Neural cell (in vitro differentiated cells): ENCODE measurements around the gene LRRN4CL. TPM values are rescaled to one million over a fixed set of nuclear protein-coding genes. Genes with fewer than 3 reads are reported as not detected.

Experiments
- H2AFZ ChIP-seq: fragments of 200-600, 300-800 bp; sonication (generic), shearing (Covaris generic); 2 replicates; pipeline ENCODE4 v1.6.0; 2014; ENCODE audit warnings: low read depth, mild to moderate bottlenecking, antibody characterized with exemption, low read length, moderate library complexity
- H3F3A ChIP-seq: fragments of 200-600 bp; shearing (Covaris generic); 2 replicates; pipeline ENCODE4 v1.6.1; 2016; ENCODE audit warnings: mild to moderate bottlenecking, moderate library complexity, mixed read lengths, antibody characterized with exemption, low read length; ENCODE audit not compliant: insufficient read depth, poor library complexity, severe bottlenecking
- H3K27ac ChIP-seq: fragments of 200-600, 300-800 bp; sonication (generic), shearing (Covaris generic); 2 replicates; pipeline ENCODE4 v1.5.1; 2014; ENCODE audit warnings: mild to moderate bottlenecking, low read length, moderate library complexity
- H3K27me3 ChIP-seq: fragments of 300-800, 200-600 bp; sonication (generic), shearing (Covaris generic); 2 replicates; pipeline ENCODE4 v1.6.0; 2014; ENCODE audit warnings: mild to moderate bottlenecking, low read depth, low read length, moderate library complexity; ENCODE audit not compliant: insufficient read depth
- H3K36me3 ChIP-seq: fragments of 300-800, 200-600 bp; sonication (generic), shearing (Covaris generic); 2 replicates; pipeline ENCODE4 v1.5.1; 2014; ENCODE audit warnings: mild to moderate bottlenecking, antibody characterized with exemption, low read length, moderate library complexity; ENCODE audit not compliant: insufficient read depth
- H3K4me2 ChIP-seq: fragments of 300-800, 200-600 bp; sonication (generic), shearing (Covaris generic); 2 replicates; pipeline ENCODE4 v1.6.0; 2014; ENCODE audit warnings: mild to moderate bottlenecking, low read length
- H3K4me3 ChIP-seq: fragments of 300-800, 200-600 bp; sonication (generic), shearing (Covaris generic); 2 replicates; pipeline ENCODE4 v1.5.1; 2014; ENCODE audit warnings: mild to moderate bottlenecking, low read length, moderate library complexity
- H3K79me2 ChIP-seq: fragments of 200-600 bp; shearing (Covaris generic); replicated peaks from 2 replicates; pipeline ENCODE4 v1.6.0; 2014; ENCODE audit warnings: mild to moderate bottlenecking, low read length, moderate library complexity; ENCODE audit not compliant: insufficient read depth
- H3K9ac ChIP-seq: fragments of 300-800, 200-600 bp; sonication (generic), shearing (Covaris generic); 2 replicates; pipeline ENCODE4 v1.6.1; 2016; ENCODE audit warnings: mild to moderate bottlenecking, low read length, mixed read lengths
- H3K9me2 ChIP-seq: fragments of 200-600 bp; shearing (Covaris generic); 2 replicates; pipeline ENCODE4 v1.6.1; 2016; ENCODE audit warnings: mild to moderate bottlenecking, low read length, mixed read lengths; ENCODE audit not compliant: insufficient read depth
- H3K9me3 ChIP-seq: fragments of 200-600, 300-800 bp; sonication (generic), shearing (Covaris generic); 2 replicates; pipeline ENCODE4 v1.6.1; 2016; ENCODE audit warnings: mild to moderate bottlenecking, mixed run types, low read length, moderate library complexity, mixed read lengths
- H4K20me1 ChIP-seq: fragments of 200-600 bp; shearing (Covaris generic); 2 replicates; pipeline ENCODE4 v1.6.1; 2016; ENCODE audit warnings: mild to moderate bottlenecking, mixed run types; ENCODE audit not compliant: insufficient read depth
- CTCF ChIP-seq: fragments of 450-650 bp; IDR thresholded peaks from 2 replicates; pipeline ENCODE4 v1.5.1; 2014; ENCODE audit warnings: antibody characterized with exemption, mild to moderate bottlenecking, moderate library complexity; ENCODE audit not compliant: poor library complexity, severe bottlenecking
- EP300 ChIP-seq: fragments of 450-650 bp; conservative IDR thresholded peaks from 2 replicates; pipeline ENCODE4 v1.6.1; 2014; ENCODE audit warnings: antibody characterized with exemption, mild to moderate bottlenecking, moderate library complexity; ENCODE audit not compliant: poor library complexity, severe bottlenecking
- EZH2 ChIP-seq: fragments of 200-600, 300-800 bp; shearing (Covaris generic), sonication (generic); IDR thresholded peaks from 2 replicates; pipeline ENCODE4 v1.6.1; 2014; ENCODE audit warnings: antibody characterized with exemption, low read length, borderline replicate concordance, mild to moderate bottlenecking; ENCODE audit not compliant: insufficient read depth, poor library complexity, severe bottlenecking
- MXI1 ChIP-seq: fragments of 450-650 bp; conservative IDR thresholded peaks from 2 replicates; pipeline ENCODE4 v1.6.1; 2014; ENCODE audit warnings: antibody characterized with exemption, mild to moderate bottlenecking; ENCODE audit not compliant: poor library complexity, severe bottlenecking
- POLR2AphosphoS5 ChIP-seq: IDR thresholded peaks from 2 replicates; pipeline ENCODE4 v1.6.1; 2012
- RAD21 ChIP-seq: fragments of 450-650 bp; conservative IDR thresholded peaks from 2 replicates; pipeline ENCODE4 v1.6.1; 2014; ENCODE audit warnings: antibody characterized with exemption, mild to moderate bottlenecking, moderate library complexity
- REST ChIP-seq: IDR thresholded peaks from 2 replicates; pipeline ENCODE4 v1.6.1; 2012; ENCODE audit warnings: borderline replicate concordance
- SMC3 ChIP-seq: fragments of 450-650 bp; conservative IDR thresholded peaks from 2 replicates; pipeline ENCODE4 v1.6.1; 2014; ENCODE audit warnings: antibody characterized with exemption, mild to moderate bottlenecking, moderate library complexity; ENCODE audit not compliant: poor library complexity
- polyA plus RNA-seq: library from polyadenylated mRNA; depleted of rRNA; stranded (reverse); fragments of >200 nt; gene quantifications from 2 replicates; pipeline ENCODE4 v1.2.3, GENCODE V29; 2014

Gene LRRN4CL
- polyA plus RNA-seq, 1 donor from 2014 or later: 0.82 TPM

GRCh38 chr11:62664405-62665074 lies 24.8 kb downstream of the LRRN4CL start:
- H3K79me2 ChIP-seq: peaks cover 10% of the 10 kb centered on the region
- H3F3A ChIP-seq: no peaks in the 10 kb centered on the region
- peak overlapping the region; percentile 95 for H3K27ac ChIP-seq
- H3K9me3 ChIP-seq: no peaks in the 10 kb centered on the region
- H3K27me3 ChIP-seq: no peaks in the 10 kb centered on the region
- no peaks in the 10 kb centered on the region for H3K9me2 ChIP-seq
- H4K20me1 ChIP-seq: no peaks in the 10 kb centered on the region
- H3K4me2 ChIP-seq: no peak overlapping the region
- no peak for TF ChIP-seq CTCF
- no peak for TF ChIP-seq EP300
- peak; percentile 86 for TF ChIP-seq MXI1
- TF ChIP-seq POLR2AphosphoS5: no peak
- peak; percentile 86 for TF ChIP-seq REST
- TF ChIP-seq EZH2: no peak
- no peak for TF ChIP-seq RAD21
- TF ChIP-seq SMC3: peak; percentile 24
- H3K36me3 ChIP-seq: no peaks in the 10 kb centered on the region
- peak overlapping the region; percentile 80 for H2AFZ ChIP-seq
- H3K9ac ChIP-seq: peak overlapping the region; percentile 96
- peak overlapping the region; percentile 95 for H3K4me3 ChIP-seq

GRCh38 chr11:62656796-62657429 lies 32.4 kb downstream of the LRRN4CL start:
- Histone ChIP-seq H3F3A (no peaks in the 10 kb centered on the region), H3K9me3 (no peaks in the 10 kb centered on the region), H4K20me1 (no peaks in the 10 kb centered on the region), H3K79me2 (peaks cover 10% of the 10 kb centered on the region), H3K4me3 (no peak overlapping the region), H3K27ac (no peak overlapping the region), H3K4me2 (no peak overlapping the region), H3K36me3 (no peaks in the 10 kb centered on the region), H3K9ac (no peak overlapping the region), H3K27me3 (no peaks in the 10 kb centered on the region), H2AFZ (no peak overlapping the region), H3K9me2 (no peaks in the 10 kb centered on the region)
- TF ChIP-seq EZH2: no peak
